Measurements from ENCODE around the gene GDF15. TPM values are rescaled to one million over a fixed set of nuclear protein-coding genes. Genes with fewer than 3 reads are reported as not detected.
A peak's percentile ranks its signal among the peaks of the same experiment; 100 is the strongest.

GDF15 gene
- total RNA-seq, 1 donor from 2014 or later = not detected

DNA sequence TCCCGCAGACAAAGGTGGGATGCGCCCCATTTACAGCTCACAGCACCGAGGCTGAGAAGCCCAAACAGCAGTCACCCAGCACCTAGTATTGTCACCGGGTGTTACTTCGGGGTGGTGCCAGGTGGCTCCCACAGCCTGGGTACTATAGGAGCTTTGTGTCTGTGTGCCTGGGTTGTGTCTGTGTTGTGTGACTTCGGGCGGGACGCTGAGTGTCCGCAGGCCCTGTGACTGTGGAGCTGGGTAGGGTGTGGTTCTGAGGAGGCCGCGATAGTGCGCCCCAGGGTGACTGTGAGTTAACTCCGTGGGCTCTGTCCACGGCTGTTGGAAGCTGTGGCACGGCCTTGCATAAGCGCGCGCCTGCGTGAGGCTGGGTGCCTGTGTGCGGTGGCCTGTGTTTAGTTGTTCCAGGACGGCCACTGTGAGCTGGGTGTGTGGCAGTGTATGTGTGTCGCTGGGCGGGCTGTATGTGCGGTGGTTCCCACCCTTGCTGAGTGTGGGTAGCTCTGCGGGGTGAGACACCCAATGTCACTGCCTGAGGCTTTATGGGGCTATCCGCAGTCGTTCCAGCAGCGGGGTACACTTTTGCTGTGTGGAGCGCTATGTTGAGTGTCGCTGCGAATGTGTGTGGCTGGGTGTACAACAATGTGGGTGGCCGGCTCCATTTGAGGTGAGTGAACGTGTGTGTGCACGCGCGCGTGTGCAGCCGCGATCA is 32.7 kb downstream of the GDF15 start:
- ChIA-PET CTCF (interaction anchor here (0.6 to 6.8 kb wide), 8 partner anchors 10 to 722 kb away, joined by 3 to 59 read pairs (median 5); no protein-coding TSS in a partner anchor), POLR2A (interaction anchor here (0.5 to 7.2 kb wide), 11 partner anchors 10 to 1022 kb away, joined by 3 to 47 read pairs (median 4); partner anchors contain the start of gene JUND)
- Mint-ChIP-seq H3K4me3 (peak overlapping the region; percentile 73), H3K36me3 (ENCODE audit: low read depth) (no peaks in the 10 kb centered on the region), H3K27ac (peak overlapping the region; percentile 12), H3K27me3 (peaks cover 36% of the 10 kb centered on the region), H3K9me3 (no peaks in the 10 kb centered on the region), H3K4me1 (peaks cover 73% of the 10 kb centered on the region)
- DNase-seq = no peak
- intact Hi-C loops (cut with micrococcal nuclease) = loop anchor here (1.0 to 10.0 kb wide), 5 partner anchors 8 to 474 kb away; partner anchors contain the start of gene PGPEP1
- ATAC-seq (ENCODE audit: low read depth) = no peak
- TF ChIP-seq, protein P1, sequence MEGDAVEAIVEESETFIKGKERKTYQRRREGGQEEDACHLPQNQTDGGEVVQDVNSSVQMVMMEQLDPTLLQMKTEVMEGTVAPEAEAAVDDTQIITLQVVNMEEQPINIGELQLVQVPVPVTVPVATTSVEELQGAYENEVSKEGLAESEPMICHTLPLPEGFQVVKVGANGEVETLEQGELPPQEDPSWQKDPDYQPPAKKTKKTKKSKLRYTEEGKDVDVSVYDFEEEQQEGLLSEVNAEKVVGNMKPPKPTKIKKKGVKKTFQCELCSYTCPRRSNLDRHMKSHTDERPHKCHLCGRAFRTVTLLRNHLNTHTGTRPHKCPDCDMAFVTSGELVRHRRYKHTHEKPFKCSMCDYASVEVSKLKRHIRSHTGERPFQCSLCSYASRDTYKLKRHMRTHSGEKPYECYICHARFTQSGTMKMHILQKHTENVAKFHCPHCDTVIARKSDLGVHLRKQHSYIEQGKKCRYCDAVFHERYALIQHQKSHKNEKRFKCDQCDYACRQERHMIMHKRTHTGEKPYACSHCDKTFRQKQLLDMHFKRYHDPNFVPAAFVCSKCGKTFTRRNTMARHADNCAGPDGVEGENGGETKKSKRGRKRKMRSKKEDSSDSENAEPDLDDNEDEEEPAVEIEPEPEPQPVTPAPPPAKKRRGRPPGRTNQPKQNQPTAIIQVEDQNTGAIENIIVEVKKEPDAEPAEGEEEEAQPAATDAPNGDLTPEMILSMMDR (IDR thresholded peaks at IDR 0.05) = no peak

DNA sequence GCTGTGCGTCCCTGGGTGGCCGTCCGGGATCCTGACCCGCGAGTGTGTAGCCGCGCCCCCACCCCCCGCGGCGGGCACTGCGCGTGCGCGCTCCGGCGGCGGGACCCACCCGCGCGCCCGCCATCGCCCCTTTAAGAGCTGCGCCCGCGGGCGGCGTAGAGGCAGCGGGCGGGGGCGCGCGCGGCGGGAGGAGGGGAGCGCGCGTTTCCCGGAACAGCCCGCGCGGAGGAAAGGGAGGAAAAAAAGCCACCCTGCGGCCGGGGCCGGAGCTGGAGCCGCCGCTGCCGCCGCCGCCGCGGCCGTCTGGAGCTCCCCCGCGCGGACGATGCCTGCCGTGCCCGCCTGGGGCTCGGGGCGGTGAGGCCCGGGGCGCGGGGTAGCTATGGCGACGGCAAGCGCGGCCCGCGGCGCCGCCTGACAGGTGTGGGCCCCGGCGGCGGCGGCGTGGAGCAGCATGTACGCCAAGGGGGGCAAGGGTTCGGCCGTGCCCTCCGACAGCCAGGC is 33.3 kb downstream of the GDF15 start, which contains the start of gene SSBP4:
TSS of gene SSBP4 (plus strand) at position 204 of the 504 bp plus-strand sequence. CDS start at position 455, 251 bp downstream.
- peak; percentile 67 for ATAC-seq (ENCODE audit: low read depth)
- Mint-ChIP-seq H3K27me3 (peaks cover 33% of the 10 kb centered on the region), H3K4me1 (peaks cover 73% of the 10 kb centered on the region)

DNA sequence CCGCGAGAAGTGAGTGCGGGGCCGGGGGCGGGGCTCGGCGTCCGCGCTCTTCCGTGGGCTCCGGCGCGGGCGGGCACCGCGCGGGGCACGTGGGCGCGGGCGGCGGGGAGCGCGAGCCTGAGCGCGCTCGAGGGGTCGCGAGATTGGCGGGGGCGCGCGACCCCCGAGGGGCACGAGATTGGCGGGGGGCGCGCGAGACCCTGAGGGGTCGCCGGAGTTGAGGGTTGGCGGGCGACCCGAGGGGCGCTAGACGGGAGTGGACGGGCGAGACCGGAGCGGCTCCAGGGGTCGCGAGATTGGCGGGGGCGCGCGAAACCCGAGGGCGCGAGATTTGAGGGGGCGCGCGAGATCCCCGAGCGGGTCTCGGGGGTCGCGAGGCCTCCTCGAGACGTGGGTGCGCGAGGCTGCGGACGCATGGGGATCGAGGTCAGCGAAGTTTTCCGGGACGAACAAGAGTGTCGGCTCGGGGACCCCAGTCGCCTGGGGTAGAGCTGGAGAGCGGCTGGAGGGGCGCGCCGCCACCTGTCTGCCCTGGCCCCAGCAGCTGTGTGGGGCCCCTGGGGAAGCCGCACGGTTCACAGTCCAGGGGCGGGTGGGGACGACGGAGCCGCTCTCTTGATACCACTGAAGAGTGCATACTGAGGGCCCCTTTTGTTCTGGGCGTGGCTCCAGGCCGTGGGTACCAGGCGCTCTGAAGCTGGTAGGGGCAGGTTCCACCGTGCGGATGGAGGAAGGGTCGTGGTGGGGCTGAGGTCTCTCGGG is 33.9 kb downstream of the GDF15 start:
- Mint-ChIP-seq H3K27ac (no peak overlapping the region), H3K4me3 (peak overlapping the region; percentile 77), H3K36me3 (ENCODE audit: low read depth) (no peaks in the 10 kb centered on the region), H3K4me1 (peaks cover 68% of the 10 kb centered on the region), H3K27me3 (peaks cover 29% of the 10 kb centered on the region), H3K9me3 (no peaks in the 10 kb centered on the region)
- ATAC-seq (ENCODE audit: low read depth) = peak; percentile 41
- TF ChIP-seq, protein P1 (IDR thresholded peaks at IDR 0.05) = no peak
- ChIA-PET POLR2A (interaction anchor here (0.7 to 7.2 kb wide), 8 partner anchors 9 to 140 kb away, joined by 3 to 47 read pairs (median 8); partner anchors contain the start of genes ISYNA1 and JUND), CTCF (interaction anchor here (0.6 to 6.8 kb wide), 9 partner anchors 9 to 215 kb away, joined by 3 to 59 read pairs (median 4); no protein-coding TSS in a partner anchor)
- intact Hi-C loops (cut with micrococcal nuclease) = loop anchor here (1.0 to 10.0 kb wide), 4 partner anchors 8 to 475 kb away; partner anchors contain the start of gene PGPEP1
- no peak for DNase-seq

More for the DNA sequence above, 33.3 kb downstream of the GDF15 start, which contains the start of gene SSBP4:
- ChIA-PET POLR2A (interaction anchor here (0.7 to 7.2 kb wide), 9 partner anchors 10 to 144 kb away, joined by 3 to 47 read pairs (median 7); partner anchors contain the start of gene JUND), CTCF (interaction anchor here (0.6 to 6.8 kb wide), 8 partner anchors 10 to 167 kb away, joined by 3 to 59 read pairs (median 5); no protein-coding TSS in a partner anchor)
- Mint-ChIP-seq H3K4me3 (peak within 1 kb of the TSS; percentile 77), H3K36me3 (ENCODE audit: low read depth) (no peaks in the 10 kb centered on the region), H3K9me3 (no peaks in the 10 kb centered on the region), H3K27ac (peak within 1 kb of the TSS; percentile 12)
- peak; percentile 72 for DNase-seq
- intact Hi-C loops (cut with micrococcal nuclease) = loop anchor here (1.0 to 10.0 kb wide), 4 partner anchors 9 to 474 kb away; partner anchors contain the start of gene PGPEP1
- TF ChIP-seq, protein P1 (IDR thresholded peaks at IDR 0.05) = no peak

DNA sequence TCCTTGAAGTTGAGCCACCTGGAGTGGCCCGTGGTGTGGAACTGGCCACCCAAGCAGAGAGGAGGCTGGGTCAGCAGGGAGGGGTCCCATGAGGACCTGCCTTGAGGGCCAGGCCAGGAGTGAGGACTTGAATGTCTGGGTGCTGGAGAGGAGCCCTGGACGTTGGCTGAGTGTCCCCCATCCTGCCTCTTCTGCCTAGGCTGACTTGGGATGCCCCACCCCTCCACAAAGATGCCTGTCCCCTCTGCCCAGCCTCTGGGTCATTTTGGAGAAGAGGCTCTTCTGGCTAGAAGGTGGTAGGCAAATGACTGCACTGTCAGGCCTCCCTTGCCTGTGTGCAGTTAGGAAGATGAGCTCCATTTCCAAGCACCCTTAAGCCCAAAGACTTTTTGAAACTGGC is 35.0 kb downstream of the GDF15 start:
- peaks cover 24% of the 10 kb centered on the region for H3K27me3 Mint-ChIP-seq
- H3K4me3 Mint-ChIP-seq = peak overlapping the region; percentile 32
- H3K4me1 Mint-ChIP-seq = peaks cover 65% of the 10 kb centered on the region
- DNase-seq = no peak
- intact Hi-C loops (cut with micrococcal nuclease) = no loop called here
- H3K36me3 Mint-ChIP-seq (ENCODE audit: low read depth) = no peaks in the 10 kb centered on the region
- TF ChIP-seq, protein P1 (IDR thresholded peaks at IDR 0.05) = no peak
- no peaks in the 10 kb centered on the region for H3K9me3 Mint-ChIP-seq
- ATAC-seq (ENCODE audit: low read depth) = no peak
- ChIA-PET CTCF (interaction anchor here (3.0 kb wide), 1 partner anchor 142 kb away, joined by 16 read pairs; no protein-coding TSS in a partner anchor), POLR2A (interaction anchor here (0.5 to 7.2 kb wide), 4 partner anchors 11 to 141 kb away, joined by 3 to 47 read pairs (median 7); partner anchors contain the start of gene JUND)
- H3K27ac Mint-ChIP-seq = no peak overlapping the region
